Astrocyte (in vitro differentiated cells and primary cell): Measurements from ENCODE around the gene PDE4A.
"Not testable (repeated sequence)": the region's sequence is repeated elsewhere in the genome, so short reads cannot be mapped to it uniquely, and the experiment has no call there.

Experiments
- EZH2 ChIP-seq: IDR thresholded peaks from 2 replicates; pipeline ENCODE4 v1.6.1; 2012; ENCODE audit warnings: mild to moderate bottlenecking, low read length, inconsistent platforms; ENCODE audit not compliant: insufficient read depth
- TF ChIP-seq, protein P1 (sequence below): IDR thresholded peaks from 2 replicates; pipeline ENCODE4 v1.5.1; 2011; ENCODE audit warnings: low read depth, mild to moderate bottlenecking, inconsistent platforms, low read length, moderate library complexity; ENCODE audit not compliant: insufficient read depth

- not testable (repeated sequence) for TF ChIP-seq EZH2
- TF ChIP-seq, protein P1, sequence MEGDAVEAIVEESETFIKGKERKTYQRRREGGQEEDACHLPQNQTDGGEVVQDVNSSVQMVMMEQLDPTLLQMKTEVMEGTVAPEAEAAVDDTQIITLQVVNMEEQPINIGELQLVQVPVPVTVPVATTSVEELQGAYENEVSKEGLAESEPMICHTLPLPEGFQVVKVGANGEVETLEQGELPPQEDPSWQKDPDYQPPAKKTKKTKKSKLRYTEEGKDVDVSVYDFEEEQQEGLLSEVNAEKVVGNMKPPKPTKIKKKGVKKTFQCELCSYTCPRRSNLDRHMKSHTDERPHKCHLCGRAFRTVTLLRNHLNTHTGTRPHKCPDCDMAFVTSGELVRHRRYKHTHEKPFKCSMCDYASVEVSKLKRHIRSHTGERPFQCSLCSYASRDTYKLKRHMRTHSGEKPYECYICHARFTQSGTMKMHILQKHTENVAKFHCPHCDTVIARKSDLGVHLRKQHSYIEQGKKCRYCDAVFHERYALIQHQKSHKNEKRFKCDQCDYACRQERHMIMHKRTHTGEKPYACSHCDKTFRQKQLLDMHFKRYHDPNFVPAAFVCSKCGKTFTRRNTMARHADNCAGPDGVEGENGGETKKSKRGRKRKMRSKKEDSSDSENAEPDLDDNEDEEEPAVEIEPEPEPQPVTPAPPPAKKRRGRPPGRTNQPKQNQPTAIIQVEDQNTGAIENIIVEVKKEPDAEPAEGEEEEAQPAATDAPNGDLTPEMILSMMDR, result not testable (repeated sequence)
Measured at GRCh38 chr19:10399340-10399739, 21.0 kb upstream of the PDE4A start.
